Inferior parietal cortex (tissue), 1 donor: Measurements from ENCODE around the gene GRB14.
A peak's percentile ranks its signal among the peaks of the same experiment; 100 is the strongest.

Source experiments
- DNase-seq: peaks from one replicate; pipeline ENCODE4 v3.0.0-alpha.2; 2016; ENCODE audit errors: extremely low spot score

Gene GRB14

GRCh38 chr2:164613321-164613982, 7.8 kb downstream of the GRB14 start:
- no peak for DNase-seq

GRCh38 chr2:164609790-164610189, 11.5 kb downstream of the GRB14 start:
- DNase-seq, result no peak

- no peak for DNase-seq
Observed at GRCh38 chr2:164606557-164606956, 14.7 kb downstream of the GRB14 start.

GRCh38 chr2:164605295-164605694, 16.0 kb downstream of the GRB14 start:
- DNase-seq, result no peak

GRCh38 chr2:164600763-164601162, 20.5 kb downstream of the GRB14 start:
- no peak for DNase-seq

GRCh38 chr2:164599954-164600589, 21.2 kb downstream of the GRB14 start:
- DNase-seq, result no peak

- no peak for DNase-seq
Observed at GRCh38 chr2:164597983-164598382, 23.3 kb downstream of the GRB14 start.

- no peak for DNase-seq
Observed at GRCh38 chr2:164595031-164595430, 26.3 kb downstream of the GRB14 start.

- no peak for DNase-seq
Observed at GRCh38 chr2:164593959-164594358, 27.3 kb downstream of the GRB14 start.

GRCh38 chr2:164593541-164593940, 27.7 kb downstream of the GRB14 start:
- DNase-seq, result no peak

GRCh38 chr2:164589522-164589921, 31.8 kb downstream of the GRB14 start:
- DNase-seq, result no peak

GRCh38 chr2:164581050-164581449, 40.2 kb downstream of the GRB14 start:
- DNase-seq, result no peak

- DNase-seq, result no peak
Observed at GRCh38 chr2:164574931-164575330, 46.4 kb downstream of the GRB14 start.

- no peak for DNase-seq
Observed at GRCh38 chr2:164570475-164570874, 50.8 kb downstream of the GRB14 start.

GRCh38 chr2:164569378-164569777, 51.9 kb downstream of the GRB14 start:
- no peak for DNase-seq

GRCh38 chr2:164568317-164568716, 53.0 kb downstream of the GRB14 start:
- no peak for DNase-seq

- no peak for DNase-seq
Observed at GRCh38 chr2:164567335-164567989, 53.8 kb downstream of the GRB14 start.

GRCh38 chr2:164565359-164565758, 55.9 kb downstream of the GRB14 start:
- no peak for DNase-seq

- DNase-seq, result no peak
Observed at GRCh38 chr2:164562666-164563065, 58.6 kb downstream of the GRB14 start.

- no peak for DNase-seq
Observed at GRCh38 chr2:164561991-164562390, 59.3 kb downstream of the GRB14 start.

- no peak for DNase-seq
Observed at GRCh38 chr2:164561416-164561815, 59.9 kb downstream of the GRB14 start.

- DNase-seq, result no peak
Observed at GRCh38 chr2:164560902-164561301, 60.4 kb downstream of the GRB14 start.

GRCh38 chr2:164560181-164560792, 61.0 kb downstream of the GRB14 start:
- peak; percentile 67 for DNase-seq
